ENCODE data around the gene SPDYE6. TPM values are rescaled to one million over a fixed set of nuclear protein-coding genes. Genes with fewer than 3 reads are reported as not detected.

Gene SPDYE6
- polyA plus RNA-seq, 3 donors, result 0.12 to 0.29 TPM; not detected in 1

DNA sequence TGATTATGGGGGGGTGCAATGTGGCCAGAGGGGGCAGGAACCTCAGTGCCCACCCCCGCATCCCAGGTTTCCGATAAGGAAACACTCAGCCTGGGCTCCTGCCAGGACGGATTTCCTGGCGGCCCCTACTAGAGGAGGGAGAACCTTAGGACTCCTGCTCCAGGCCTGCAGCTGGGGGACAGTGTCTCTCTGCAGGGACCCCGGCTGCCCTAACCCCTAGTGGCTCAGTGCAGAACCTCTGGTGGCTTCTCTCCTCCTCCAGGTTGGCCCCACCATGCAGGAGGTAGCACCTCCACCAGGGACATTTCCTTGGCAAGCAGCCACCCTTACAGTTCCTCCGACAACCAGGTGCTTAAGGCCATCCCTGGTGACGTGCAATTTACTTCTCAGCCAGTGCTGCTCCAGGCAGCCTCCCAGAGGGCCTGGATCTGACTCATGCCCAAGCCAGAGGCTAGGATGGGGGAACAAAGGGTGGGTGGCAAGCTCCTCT, 37.7 kb downstream of the SPDYE6 start:
- no peak overlapping the region for H2AFZ ChIP-seq (ENCODE audit: insufficient read depth, low read depth, low read length, poor library complexity, severe bottlenecking)
- H3K27me3 ChIP-seq (ENCODE audit: control insufficient read depth in 2 of 2, insufficient read depth in 2 of 2, low read length in 2 of 2), result no peaks in the 10 kb centered on the region
- TF ChIP-seq, protein P1, sequence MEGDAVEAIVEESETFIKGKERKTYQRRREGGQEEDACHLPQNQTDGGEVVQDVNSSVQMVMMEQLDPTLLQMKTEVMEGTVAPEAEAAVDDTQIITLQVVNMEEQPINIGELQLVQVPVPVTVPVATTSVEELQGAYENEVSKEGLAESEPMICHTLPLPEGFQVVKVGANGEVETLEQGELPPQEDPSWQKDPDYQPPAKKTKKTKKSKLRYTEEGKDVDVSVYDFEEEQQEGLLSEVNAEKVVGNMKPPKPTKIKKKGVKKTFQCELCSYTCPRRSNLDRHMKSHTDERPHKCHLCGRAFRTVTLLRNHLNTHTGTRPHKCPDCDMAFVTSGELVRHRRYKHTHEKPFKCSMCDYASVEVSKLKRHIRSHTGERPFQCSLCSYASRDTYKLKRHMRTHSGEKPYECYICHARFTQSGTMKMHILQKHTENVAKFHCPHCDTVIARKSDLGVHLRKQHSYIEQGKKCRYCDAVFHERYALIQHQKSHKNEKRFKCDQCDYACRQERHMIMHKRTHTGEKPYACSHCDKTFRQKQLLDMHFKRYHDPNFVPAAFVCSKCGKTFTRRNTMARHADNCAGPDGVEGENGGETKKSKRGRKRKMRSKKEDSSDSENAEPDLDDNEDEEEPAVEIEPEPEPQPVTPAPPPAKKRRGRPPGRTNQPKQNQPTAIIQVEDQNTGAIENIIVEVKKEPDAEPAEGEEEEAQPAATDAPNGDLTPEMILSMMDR (IDR thresholded peaks at IDR 0.05), result no peak
- H3K27ac ChIP-seq (ENCODE audit: low read depth in 1 of 2, low read length in 2 of 2), result no peak overlapping the region
- no peaks in the 10 kb centered on the region for H3K4me1 ChIP-seq (ENCODE audit: control insufficient read depth in 1 of 2, insufficient read depth in 2 of 2, low read length in 2 of 2)
- DNase-seq, result no peak
- intact Hi-C loops (cut with micrococcal nuclease), result no loop called here
- H3K4me3 Mint-ChIP-seq, result no peak overlapping the region
- H3K27ac Mint-ChIP-seq, result no peak overlapping the region
- no peaks in the 10 kb centered on the region for H3K9me3 ChIP-seq (replicated peaks in 1 of 2; ENCODE audit: control insufficient read depth in 1 of 2, insufficient read depth in 1 of 2, low read length in 2 of 2)
- peaks cover 53 to 72% of the 10 kb centered on the region in 2 donors for H3K36me3 ChIP-seq (replicated peaks in 1 of 2; ENCODE audit: control insufficient read depth in 1 of 2, insufficient read depth in 2 of 2, low read length in 2 of 2)
- H3K9me3 Mint-ChIP-seq, result peaks cover 0 to 4% (median 0%) of the 10 kb centered on the region in 7 donors
- H3K27me3 Mint-ChIP-seq (ENCODE audit: low read depth in 3 of 3), result peaks cover 0 to 4% (median 1%) of the 10 kb centered on the region in 3 donors
- peaks cover 7% of the 10 kb centered on the region for H3K4me1 Mint-ChIP-seq
- no peak overlapping the region for H3K9ac ChIP-seq (ENCODE audit: insufficient read depth, low read length, poor library complexity, severe bottlenecking)
- WGBS (ENCODE audit: insufficient coverage), result 100% methylated on average over 4 of the region's 7 CpGs
- peaks cover 6% of the 10 kb centered on the region for H4K20me1 ChIP-seq (ENCODE audit: insufficient read depth, low read length)
- no peak overlapping the region for H3K4me3 ChIP-seq (replicated peaks in 1 of 3; ENCODE audit: low read depth in 2 of 3, low read length in 3 of 3)
- H3K36me3 Mint-ChIP-seq, result peaks cover 57 to 70% of the 10 kb centered on the region in 2 donors
- no peaks in the 10 kb centered on the region for H3K79me2 ChIP-seq (ENCODE audit: insufficient read depth, low read length)
- no peak overlapping the region for H3K4me2 ChIP-seq (replicated peaks; ENCODE audit: extremely low read depth, low read length, poor library complexity, severe bottlenecking)

DNA sequence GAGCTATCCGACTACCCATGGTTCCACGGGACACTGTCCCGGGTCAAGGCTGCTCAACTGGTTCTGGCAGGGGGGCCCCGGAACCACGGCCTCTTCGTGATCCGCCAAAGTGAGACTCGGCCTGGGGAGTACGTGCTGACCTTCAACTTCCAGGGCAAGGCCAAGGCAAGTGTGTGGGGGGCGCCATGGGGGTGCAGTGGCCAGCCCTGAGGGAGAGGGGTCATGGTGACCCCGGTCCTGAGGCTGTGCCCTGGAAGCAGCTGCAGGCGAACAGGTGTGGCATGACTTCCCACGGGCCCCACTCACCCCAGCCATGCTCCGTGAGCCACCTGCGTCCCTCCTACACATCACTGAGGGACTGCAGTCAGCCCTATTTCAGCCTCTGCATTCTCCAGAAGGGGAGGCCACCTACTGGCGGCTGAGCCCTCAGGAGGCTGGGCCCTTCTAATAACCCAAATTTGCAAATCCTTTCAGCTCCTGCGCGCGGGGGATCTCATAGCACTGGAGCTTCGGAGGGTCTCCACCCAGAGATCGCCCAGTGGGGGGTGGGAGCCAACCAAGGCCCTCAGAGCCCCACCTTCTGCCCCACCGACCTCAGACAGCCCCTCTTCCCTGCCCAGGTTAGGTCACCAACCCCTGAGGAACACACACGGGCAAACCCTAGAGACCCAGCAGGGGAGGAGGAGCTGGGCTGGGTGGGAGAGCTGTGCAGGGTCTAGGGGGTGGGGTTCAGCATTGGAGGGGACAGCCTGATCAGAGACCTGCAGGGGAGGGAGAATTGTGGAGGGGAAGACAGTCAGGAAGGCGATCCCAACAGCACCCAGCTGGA, 38.8 kb downstream of the SPDYE6 start:
- Histone ChIP-seq H3K27ac (ENCODE audit: low read depth in 1 of 2, low read length in 2 of 2) (no peak overlapping the region), H3K4me2 (replicated peaks; ENCODE audit: extremely low read depth, low read length, poor library complexity, severe bottlenecking) (no peak overlapping the region), H3K9ac (ENCODE audit: insufficient read depth, low read length, poor library complexity, severe bottlenecking) (no peak overlapping the region), H3K9me3 (replicated peaks in 1 of 2; ENCODE audit: control insufficient read depth in 1 of 2, insufficient read depth in 1 of 2, low read length in 2 of 2) (no peaks in the 10 kb centered on the region), H4K20me1 (ENCODE audit: insufficient read depth, low read length) (peaks cover 6% of the 10 kb centered on the region), H3K27me3 (ENCODE audit: control insufficient read depth in 2 of 2, insufficient read depth in 2 of 2, low read length in 2 of 2) (no peaks in the 10 kb centered on the region), H3K4me1 (ENCODE audit: control insufficient read depth in 1 of 2, insufficient read depth in 2 of 2, low read length in 2 of 2) (no peaks in the 10 kb centered on the region), H3K79me2 (ENCODE audit: insufficient read depth, low read length) (no peaks in the 10 kb centered on the region), H2AFZ (ENCODE audit: insufficient read depth, low read depth, low read length, poor library complexity, severe bottlenecking) (no peak overlapping the region), H3K36me3 (replicated peaks in 1 of 2; ENCODE audit: control insufficient read depth in 1 of 2, insufficient read depth in 2 of 2, low read length in 2 of 2) (peaks cover 53 to 77% of the 10 kb centered on the region in 2 donors), H3K4me3 (replicated peaks in 1 of 3; ENCODE audit: low read depth in 2 of 3, low read length in 3 of 3) (no peak overlapping the region)
- H3K27me3 Mint-ChIP-seq (ENCODE audit: low read depth in 3 of 3), result peaks cover 0 to 4% (median 0%) of the 10 kb centered on the region in 3 donors
- peak overlapping the region in 2 of 7 donors; percentile 7 to 61 for H3K27ac Mint-ChIP-seq
- TF ChIP-seq, protein P1 (IDR thresholded peaks at IDR 0.05), result no peak
- 97% methylated on average over 20 of the region's 24 CpGs for WGBS (ENCODE audit: insufficient coverage)
- H3K4me1 Mint-ChIP-seq, result peaks cover 6% of the 10 kb centered on the region
- no peak for DNase-seq
- H3K4me3 Mint-ChIP-seq, result no peak overlapping the region
- H3K36me3 Mint-ChIP-seq, result peaks cover 58 to 79% of the 10 kb centered on the region in 2 donors
- intact Hi-C loops (cut with micrococcal nuclease), result no loop called here
- H3K9me3 Mint-ChIP-seq, result peaks cover 0 to 4% (median 0%) of the 10 kb centered on the region in 7 donors
